Measurements from ENCODE around the gene ERBB3.

Gene ERBB3

DNA sequence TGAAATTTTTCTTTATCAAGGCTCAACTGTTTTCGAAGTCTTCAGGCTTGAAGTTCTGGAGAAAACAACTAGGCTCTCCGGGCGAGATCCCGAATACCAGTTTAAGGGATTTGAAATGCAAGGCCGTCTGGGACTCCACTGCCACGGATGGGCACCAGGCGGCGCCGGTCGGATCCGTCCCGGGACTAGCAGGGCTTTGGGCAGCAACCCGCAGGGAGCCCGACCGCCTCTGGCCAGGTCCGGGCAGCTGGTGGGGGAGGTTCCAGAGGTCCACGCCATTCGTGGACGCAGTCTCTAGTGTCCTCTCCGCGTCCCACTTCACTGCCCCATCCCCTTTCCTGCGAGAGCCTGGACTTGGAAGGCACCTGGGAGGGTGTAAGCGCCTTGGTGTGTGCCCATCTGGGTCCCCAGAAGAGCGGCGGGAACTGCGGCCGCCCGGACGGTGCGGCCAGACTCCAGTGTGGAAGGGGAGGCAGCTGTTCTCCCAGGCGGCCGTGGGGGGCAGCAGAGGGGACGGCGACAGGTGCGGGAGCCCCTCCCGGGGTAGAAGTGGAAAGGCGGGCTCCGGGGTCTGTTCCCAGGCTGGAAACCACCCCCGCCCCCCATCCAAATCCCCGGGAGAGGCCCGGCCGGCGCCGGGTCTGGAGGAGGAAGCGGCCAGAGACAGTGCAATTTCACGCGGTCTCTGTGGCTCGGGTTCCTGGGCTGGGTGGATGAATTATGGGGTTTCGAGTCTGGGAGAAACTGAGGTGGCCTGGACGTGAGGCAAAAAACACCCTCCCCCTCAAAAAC is 838 bp upstream of the ERBB3 start:
- Histone ChIP-seq H3K4me1 (ENCODE audit: insufficient read depth, poor library complexity, severe bottlenecking) (peaks cover 4% of the 10 kb centered on the region), H3K4me3 (ENCODE audit: severe bottlenecking) (peak overlapping the region; percentile 57), H3K27ac (ENCODE audit: poor library complexity, severe bottlenecking) (peak overlapping the region; percentile 72), H3K9me3 (ENCODE audit: severe bottlenecking) (no peaks in the 10 kb centered on the region), H3K27me3 (ENCODE audit: insufficient read depth, poor library complexity, severe bottlenecking) (no peaks in the 10 kb centered on the region), H3K36me3 (ENCODE audit: low read depth) (no peaks in the 10 kb centered on the region)
- ATAC-seq (ENCODE audit: low read depth): peak; percentile 80
- DNase-seq (ENCODE audit: low spot score): peak; percentile 93
- TF ChIP-seq, protein P1, sequence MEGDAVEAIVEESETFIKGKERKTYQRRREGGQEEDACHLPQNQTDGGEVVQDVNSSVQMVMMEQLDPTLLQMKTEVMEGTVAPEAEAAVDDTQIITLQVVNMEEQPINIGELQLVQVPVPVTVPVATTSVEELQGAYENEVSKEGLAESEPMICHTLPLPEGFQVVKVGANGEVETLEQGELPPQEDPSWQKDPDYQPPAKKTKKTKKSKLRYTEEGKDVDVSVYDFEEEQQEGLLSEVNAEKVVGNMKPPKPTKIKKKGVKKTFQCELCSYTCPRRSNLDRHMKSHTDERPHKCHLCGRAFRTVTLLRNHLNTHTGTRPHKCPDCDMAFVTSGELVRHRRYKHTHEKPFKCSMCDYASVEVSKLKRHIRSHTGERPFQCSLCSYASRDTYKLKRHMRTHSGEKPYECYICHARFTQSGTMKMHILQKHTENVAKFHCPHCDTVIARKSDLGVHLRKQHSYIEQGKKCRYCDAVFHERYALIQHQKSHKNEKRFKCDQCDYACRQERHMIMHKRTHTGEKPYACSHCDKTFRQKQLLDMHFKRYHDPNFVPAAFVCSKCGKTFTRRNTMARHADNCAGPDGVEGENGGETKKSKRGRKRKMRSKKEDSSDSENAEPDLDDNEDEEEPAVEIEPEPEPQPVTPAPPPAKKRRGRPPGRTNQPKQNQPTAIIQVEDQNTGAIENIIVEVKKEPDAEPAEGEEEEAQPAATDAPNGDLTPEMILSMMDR (IDR thresholded peaks at IDR 0.05; ENCODE audit: poor library complexity, severe bottlenecking): peak; percentile 91

DNA sequence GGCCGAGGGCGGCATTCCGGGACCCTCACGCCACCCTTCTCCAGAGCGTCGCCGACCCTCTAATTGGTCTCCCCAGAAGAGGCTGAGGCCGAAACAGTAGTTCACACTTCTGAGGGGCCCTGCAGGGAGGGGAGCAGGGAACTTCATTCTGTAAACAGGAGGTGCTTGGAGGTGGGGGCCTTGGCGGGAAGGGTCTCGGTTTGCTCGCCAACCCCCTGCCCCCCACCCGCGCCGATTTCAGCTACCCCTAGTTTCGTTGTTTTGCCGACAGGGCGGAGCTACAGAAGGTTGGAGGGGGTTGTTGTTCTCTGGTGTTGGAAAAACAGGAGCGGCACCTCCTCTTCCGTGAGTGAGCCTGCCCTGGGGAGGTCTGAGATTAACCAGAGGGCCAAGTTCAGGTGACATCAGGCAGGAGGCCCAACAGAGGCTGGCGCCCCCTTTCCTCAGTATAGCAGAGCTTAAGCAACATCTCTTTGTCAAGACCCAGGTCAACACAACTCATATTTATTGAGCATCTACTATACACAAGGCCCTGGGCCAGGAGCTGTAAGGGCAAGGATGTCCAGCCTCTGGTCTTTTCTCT is 682 bp downstream of the ERBB3 start:
- Histone ChIP-seq H3K4me3 (ENCODE audit: severe bottlenecking) (peak overlapping the region; percentile 57), H3K27me3 (ENCODE audit: insufficient read depth, poor library complexity, severe bottlenecking) (no peaks in the 10 kb centered on the region), H3K9me3 (ENCODE audit: severe bottlenecking) (no peaks in the 10 kb centered on the region), H3K27ac (ENCODE audit: poor library complexity, severe bottlenecking) (peak overlapping the region; percentile 72), H3K36me3 (ENCODE audit: low read depth) (no peaks in the 10 kb centered on the region), H3K4me1 (ENCODE audit: insufficient read depth, poor library complexity, severe bottlenecking) (peaks cover 4% of the 10 kb centered on the region)
- ATAC-seq (ENCODE audit: low read depth) (peak; percentile 0; the same call in 1 of the 3 replicates), DNase-seq (ENCODE audit: low spot score) (no peak)
- TF ChIP-seq, protein P1 (IDR thresholded peaks at IDR 0.05; ENCODE audit: poor library complexity, severe bottlenecking): no peak

DNA sequence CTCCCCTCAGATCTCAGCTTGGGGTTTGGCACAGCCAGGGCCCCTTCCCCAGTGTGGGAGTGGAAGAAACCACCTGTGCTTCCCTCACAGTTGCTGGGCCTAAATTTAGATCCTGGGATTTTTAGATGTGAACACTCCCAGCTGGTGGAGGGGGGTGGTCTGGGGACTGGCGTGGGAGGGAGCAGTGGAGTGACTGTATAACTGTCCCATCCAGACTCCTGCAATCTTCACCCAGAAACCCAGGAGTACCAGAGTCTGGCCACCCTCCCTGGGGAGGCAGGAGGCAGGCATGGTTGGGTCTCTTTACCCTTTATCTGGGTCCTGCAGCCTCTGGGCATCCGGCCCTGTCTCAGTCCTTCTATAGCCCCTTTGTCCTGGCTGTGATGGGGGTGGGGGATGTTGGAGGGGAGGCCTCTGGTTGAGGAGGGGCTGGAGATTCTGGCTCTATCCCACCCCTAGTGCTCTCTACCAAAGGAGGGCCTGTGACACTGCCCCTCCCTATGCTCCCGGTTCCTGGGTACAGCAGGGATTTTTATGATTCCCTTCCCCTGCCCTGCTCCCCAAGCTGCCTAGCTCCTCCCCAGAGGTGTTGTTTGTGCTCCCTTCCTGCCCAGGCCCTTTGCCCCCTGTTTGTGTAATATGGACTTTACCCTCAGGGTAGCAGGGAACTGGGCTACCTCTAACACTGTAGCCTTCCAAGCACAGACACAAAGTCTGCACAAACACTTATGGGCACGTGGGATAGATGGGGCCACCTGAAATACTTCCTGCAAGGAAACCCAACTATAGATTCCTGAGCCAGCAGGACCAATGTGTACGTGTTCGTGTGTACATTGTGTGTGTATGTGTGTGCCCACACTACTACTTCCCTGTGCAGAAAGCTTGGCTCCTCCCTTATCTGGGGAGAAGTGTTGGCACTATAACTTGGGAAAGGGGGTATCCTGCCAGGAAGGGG is 1.7 kb downstream of the ERBB3 start:
- Histone ChIP-seq H3K4me3 (ENCODE audit: severe bottlenecking) (no peak overlapping the region), H3K27me3 (ENCODE audit: insufficient read depth, poor library complexity, severe bottlenecking) (no peaks in the 10 kb centered on the region), H3K4me1 (ENCODE audit: insufficient read depth, poor library complexity, severe bottlenecking) (peaks cover 4% of the 10 kb centered on the region), H3K9me3 (ENCODE audit: severe bottlenecking) (no peaks in the 10 kb centered on the region), H3K27ac (ENCODE audit: poor library complexity, severe bottlenecking) (no peak overlapping the region), H3K36me3 (ENCODE audit: low read depth) (peaks cover 5% of the 10 kb centered on the region; the same call in 1 of the 2 replicates)
- DNase-seq (ENCODE audit: low spot score): no peak
- TF ChIP-seq, protein P1 (IDR thresholded peaks at IDR 0.05; ENCODE audit: poor library complexity, severe bottlenecking): no peak
- no peak for ATAC-seq (ENCODE audit: low read depth)

GRCh38 chr12:56082382-56082781 is 2.4 kb downstream of the ERBB3 start:
- TF ChIP-seq, protein P1 (IDR thresholded peaks at IDR 0.05; ENCODE audit: poor library complexity, severe bottlenecking): no peak
- Histone ChIP-seq H3K4me1 (ENCODE audit: insufficient read depth, poor library complexity, severe bottlenecking) (peaks cover 4% of the 10 kb centered on the region), H3K36me3 (ENCODE audit: low read depth) (peaks cover 5% of the 10 kb centered on the region; the same call in 1 of the 2 replicates), H3K27me3 (ENCODE audit: insufficient read depth, poor library complexity, severe bottlenecking) (no peaks in the 10 kb centered on the region), H3K27ac (ENCODE audit: poor library complexity, severe bottlenecking) (no peak overlapping the region), H3K9me3 (ENCODE audit: severe bottlenecking) (no peaks in the 10 kb centered on the region), H3K4me3 (ENCODE audit: severe bottlenecking) (no peak overlapping the region)
- no peak for DNase-seq (ENCODE audit: low spot score)
- no peak for ATAC-seq (ENCODE audit: low read depth)
